Prostate gland (tissue), 2 donors: ENCODE results near the gene SST.
"Not testable (repeated sequence)": the region's sequence is repeated elsewhere in the genome, so short reads cannot be mapped to it uniquely, and the experiment has no call there.

Experiments used
- CTCF ChIP-seq, 4 experiments: fragments of 200-600 bp in 2 of 4; fragments of 450-650 bp in 2 of 4; sonication (generic) in 2 of 4; IDR thresholded peaks; 1 replicate in 3 of 4; 2 replicates in 1 of 4; pipeline ENCODE4 v1.5.1; 2016 to 2019; ENCODE audit warnings: antibody characterized with exemption in 4 of 4, mild to moderate bottlenecking in 2 of 4, moderate library complexity in 2 of 4
- POLR2A ChIP-seq: fragments of 450-650 bp; IDR thresholded peaks from one replicate; pipeline ENCODE4 v1.6.1; 2016; ENCODE audit warnings: antibody characterized with exemption, mild to moderate bottlenecking
- POLR2AphosphoS5 ChIP-seq: sonication (generic); formaldehyde crosslinking; IDR thresholded peaks from one replicate; pipeline ENCODE4 v1.6.1; 2017; ENCODE audit warnings: antibody characterized with exemption

DNA sequence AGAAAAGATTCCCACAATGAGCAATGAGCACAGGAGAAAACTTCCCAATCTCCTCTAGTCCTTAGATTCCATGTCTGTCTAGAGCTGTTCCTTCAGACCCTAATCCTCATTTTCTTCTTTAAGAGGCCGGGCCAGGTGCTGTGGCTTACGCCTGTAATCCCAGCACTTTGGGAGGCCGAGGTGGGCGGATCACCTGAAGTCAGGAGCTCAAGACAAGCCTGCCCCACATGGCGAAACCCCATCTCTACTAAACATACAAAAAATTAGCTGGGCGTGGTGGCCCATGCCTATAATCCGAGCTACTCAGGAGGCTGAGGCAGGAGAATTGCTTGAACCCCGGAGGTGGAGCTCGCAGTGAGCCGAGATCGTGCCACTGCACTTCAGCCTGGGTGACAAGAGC, 11.6 kb upstream of the SST start:
- not testable (repeated sequence) for TF ChIP-seq POLR2AphosphoS5; CTCF (IDR thresholded peaks at IDR 0.05); POLR2A
